ENCODE measurements around the gene ARHGEF7.

ARHGEF7 gene

DNA sequence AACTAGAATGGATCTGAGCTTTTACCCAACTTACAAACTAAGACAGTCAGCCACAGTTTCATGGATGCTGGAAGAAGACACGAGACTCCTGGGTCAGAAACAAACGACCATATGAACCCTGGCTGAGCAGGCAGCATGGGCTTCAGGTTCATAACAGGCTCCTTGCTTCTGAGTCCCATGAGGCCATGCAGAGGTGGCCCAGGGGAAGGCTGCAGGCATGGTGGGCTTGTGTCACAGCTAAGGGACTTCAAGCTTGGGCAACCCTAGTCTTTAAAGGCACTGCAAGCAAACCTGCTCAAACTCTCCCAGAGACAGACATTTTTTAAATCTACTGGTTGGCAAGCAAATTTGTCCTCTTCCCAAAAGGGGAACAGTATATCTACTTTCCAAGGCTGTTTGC lies 5.1 kb upstream of the ARHGEF7 start:
- no peak for DNase-seq (ENCODE audit: low read depth)

DNA sequence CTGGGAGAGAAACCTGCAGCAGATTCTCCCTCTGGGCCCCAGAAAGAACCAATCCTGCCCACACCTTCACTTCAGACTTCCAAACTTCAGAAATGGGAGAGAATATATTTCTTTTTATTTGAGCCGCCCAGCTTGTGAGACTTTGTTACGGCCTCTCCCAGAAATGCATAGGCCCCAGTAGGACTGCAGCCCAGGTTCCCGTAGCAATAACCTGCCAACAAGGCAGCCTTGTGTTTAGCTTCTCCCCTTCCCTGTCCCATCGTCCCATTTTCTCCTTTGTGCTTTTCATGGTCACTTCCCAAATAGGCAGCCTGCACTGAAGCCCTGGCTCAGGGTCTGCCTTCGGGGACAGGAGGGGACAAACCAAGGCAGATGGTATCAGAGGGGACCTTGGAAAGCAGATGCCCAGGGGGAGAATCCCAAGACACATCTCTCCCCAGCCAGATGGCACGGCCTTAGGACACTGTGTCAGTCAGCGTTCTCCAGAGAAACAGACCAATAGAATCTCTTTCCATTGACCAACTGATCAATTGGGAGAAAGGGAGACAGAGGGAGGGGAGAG lies 3.7 kb upstream of the ARHGEF7 start:
- DNase-seq (ENCODE audit: low read depth) = no peak

DNA sequence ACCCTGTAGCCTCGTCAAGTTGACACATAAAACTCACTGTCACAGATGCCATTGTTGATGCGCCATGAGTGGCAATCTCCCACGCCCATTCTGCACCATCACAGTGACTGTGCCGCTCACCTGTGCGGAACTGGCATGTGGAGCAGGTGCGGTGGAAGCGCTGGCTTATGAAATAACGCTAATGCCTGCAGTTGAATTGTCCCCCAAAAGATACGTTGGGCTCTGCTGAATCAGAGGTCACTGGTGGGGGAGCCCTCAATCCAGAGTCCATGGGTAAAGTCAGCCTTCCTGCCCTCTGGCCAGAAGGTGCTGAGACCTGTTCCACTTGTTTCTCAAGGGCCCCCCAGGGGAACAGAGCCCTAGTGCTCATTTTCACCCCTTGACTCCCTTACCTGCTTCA lies 2.9 kb upstream of the ARHGEF7 start:
- DNase-seq (ENCODE audit: low read depth) = no peak

DNA sequence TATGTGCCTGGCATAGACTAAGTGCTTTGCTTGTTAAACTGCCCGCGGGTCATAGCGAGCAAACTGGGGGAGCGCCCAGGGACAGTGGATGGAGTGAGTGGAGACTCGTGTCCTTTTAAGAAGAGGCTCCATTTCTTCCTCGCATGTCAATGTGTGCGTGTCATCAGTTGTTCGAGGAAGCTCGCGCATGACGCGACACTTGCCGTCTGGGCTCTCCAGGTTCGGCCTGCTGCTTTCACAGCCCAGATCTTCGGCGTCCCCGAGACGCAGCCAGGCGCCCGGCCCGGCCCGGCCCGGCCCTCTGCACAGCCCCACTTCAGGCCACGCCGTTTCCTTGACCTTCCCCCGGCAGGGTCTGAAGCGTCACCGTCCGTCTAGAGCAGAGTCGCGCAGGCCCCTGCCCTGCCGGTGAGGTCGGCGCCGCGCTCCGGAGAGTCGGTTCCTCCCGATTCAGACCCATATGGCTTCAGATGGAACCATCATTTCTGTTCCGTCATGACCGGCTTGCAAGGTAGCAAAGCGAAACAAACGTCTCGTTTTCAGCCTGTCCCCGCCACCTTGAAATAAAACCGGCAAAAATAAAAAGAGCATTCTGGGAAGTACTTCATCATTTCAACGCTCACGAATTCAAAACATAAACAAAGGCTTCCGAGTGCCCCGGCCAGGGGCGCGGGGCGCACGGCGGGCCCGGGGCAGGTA lies 599 bp upstream of the ARHGEF7 start:
- DNase-seq (ENCODE audit: low read depth) = no peak

DNA sequence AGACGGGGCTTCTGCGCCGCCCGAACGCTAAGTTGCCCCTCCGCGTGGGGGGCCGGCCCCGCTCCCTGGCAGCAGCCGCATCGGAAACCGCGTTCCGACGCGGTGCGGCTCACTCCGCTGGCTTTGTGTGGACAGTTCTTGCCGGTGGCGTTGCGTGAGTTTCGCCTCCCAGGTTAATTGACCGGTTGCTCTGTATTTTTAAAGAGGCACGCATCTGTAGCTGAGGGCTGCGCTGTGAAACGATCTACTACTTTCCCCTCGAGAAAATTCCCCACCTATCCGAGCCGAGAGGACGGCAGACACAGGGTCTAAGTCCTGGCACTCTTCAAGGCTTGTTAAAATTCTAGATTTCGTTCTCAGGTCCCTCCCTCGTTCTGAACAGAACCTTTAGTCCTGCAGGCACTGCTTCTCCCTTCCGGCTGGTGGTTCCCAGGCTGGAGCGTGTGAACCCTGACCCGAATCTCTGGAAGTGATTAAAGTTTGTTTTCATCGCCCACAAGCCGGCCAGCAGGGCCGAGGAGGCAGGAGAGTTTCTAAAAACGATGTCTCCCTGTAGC lies 933 bp downstream of the ARHGEF7 start:
- DNase-seq (ENCODE audit: low read depth) = no peak

DNA sequence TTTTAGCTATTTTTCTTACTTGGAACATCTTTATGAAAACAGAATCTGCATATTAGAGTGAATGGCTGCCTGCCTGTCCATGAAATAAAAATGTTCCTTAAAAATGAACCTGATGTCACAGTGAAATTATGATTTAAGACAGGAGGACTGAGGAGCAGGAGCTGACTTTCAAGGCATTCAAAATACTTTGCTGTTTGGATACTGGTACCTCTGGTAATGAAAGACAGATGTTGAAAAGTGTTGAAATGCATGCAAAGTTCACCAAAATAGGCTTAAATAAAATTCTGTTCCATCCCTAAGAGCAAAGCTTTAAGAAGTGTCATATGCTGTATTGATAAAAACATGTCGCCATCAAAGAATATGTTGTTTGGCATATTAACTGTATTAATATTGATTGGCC lies 1.7 kb downstream of the ARHGEF7 start:
- no peak for DNase-seq (ENCODE audit: low read depth)

DNA sequence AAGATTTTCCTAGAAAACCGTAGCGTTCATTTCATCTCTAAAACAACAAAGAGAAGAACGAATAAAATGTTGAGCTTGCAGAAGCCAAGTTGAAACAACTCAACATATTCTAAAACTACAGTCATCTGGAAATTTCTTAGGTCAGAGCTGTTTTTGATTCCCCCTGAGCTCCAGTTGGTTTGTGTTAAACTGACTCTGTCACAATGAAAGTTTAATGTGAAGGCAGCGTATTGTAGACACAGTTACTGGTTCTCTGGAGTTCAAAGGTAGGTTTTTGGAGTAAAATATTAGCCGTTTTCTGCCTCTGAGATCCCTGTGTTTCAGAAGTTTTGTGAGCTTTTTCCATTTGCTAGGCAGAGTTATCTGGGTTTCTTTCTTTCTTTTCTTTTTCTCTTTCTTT lies 2.2 kb downstream of the ARHGEF7 start:
- no peak for DNase-seq (ENCODE audit: low read depth)

DNA sequence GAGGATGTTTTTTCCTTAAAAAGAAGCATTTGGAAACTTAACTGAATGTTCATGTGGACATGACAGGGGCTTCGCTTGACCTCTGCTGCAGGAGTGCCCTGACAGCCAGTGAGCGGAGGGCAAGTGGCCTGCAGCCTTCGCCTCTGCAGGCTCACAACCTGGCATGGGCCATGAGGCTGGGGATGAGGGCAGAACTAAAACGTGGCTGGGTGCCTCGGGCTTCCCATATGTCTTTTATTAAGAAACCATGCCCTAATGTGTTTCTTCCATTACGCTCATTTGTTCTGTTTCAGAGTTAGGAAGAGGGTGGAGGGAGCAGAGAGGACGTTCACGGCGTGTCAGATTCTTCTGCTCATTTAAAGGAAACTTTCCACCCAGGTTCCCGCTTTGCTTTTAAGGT lies 2.9 kb downstream of the ARHGEF7 start:
- DNase-seq (ENCODE audit: low read depth) = no peak

DNA sequence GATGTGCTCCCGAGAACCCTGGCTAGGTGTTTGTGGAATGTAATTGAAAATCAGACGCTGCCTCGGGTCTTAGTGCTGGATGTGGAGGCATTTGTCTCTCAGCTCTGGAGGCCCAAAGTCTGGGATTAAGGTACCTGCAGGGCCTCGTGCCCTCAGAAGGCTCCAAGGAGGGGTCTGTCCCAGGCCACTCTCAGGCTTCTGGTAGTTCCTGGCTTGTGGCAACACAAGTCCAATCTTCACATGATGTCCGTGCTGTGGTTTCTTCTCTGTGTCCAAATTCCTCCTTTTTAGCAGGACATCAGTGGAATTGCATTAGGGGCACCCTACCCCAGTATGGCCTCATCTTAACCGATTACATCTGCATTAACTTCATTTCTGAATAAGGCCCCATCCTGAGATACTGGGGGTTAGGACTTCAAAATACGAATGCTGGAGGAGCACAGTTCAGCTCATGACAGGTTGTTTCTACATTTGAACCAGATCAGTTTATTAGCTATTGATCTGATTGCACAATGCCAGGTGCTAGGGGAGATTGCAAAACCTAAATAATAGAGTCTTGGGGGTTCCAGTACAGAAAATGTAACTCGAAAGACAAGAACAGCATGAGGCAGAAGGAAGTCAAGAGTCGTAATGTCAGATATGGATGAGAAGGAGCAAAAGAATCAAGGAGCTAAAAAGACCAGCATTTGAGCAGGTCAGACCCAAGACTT lies 3.9 kb downstream of the ARHGEF7 start:
- no peak for DNase-seq (ENCODE audit: low read depth)

DNA sequence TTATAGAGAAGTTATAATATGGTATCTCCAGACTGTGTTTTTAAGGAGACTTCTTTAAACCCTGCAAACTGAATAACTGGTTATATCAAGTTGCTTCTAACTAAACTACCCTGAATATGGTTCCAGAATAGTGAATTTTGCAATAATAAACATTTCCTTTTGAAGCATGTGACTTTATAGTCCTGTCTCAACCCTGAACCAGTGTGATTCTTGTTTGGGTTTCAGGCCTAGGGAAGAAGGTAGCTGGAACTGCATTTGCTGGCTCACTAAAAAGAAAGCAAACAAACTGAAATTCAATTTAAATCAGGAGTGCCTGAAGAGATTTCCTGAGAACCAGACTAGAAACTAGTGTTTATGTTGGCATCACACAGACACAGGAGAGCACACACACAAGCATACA lies 4.9 kb downstream of the ARHGEF7 start:
- no peak for DNase-seq (ENCODE audit: low read depth)

DNA sequence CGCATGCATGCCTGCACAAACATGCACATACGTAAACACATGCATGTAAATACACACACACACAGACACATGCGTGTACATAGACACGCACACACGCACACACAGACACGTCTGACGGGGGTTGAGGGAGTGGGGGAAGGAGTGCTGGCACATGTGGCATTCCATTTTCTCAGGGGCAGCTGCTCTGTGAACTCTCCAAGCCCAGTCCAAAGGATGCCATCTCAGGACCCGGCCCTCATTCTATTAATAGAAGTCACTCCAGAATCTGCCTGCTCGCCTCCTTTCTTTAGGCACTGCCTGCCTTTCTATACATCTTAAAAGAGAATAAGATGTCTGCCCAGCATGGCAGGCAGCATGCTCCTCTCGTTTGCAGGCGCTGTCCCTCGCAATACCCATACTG lies 5.3 kb downstream of the ARHGEF7 start:
- DNase-seq (ENCODE audit: low read depth) = no peak

DNA sequence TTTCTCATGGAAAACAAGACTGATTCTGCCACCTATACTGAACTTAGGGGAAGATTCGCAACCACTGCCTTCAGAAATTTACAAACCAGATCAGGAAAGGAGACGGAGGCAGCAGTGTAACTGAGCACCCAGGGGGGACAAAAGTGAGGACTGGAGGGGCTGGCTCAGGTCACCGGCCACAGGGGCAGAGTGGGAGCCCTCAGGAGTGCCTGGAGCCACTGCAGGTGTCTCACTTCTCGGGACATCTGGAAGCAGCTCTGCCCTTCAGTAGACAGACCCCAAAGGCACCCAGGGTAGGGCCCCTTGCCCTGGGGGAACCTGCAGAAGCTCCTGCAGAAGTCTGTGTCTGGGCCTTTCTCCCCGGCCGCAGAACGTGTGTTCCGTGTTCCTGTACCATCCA lies 5.8 kb downstream of the ARHGEF7 start:
- no peak for DNase-seq (ENCODE audit: low read depth)

DNA sequence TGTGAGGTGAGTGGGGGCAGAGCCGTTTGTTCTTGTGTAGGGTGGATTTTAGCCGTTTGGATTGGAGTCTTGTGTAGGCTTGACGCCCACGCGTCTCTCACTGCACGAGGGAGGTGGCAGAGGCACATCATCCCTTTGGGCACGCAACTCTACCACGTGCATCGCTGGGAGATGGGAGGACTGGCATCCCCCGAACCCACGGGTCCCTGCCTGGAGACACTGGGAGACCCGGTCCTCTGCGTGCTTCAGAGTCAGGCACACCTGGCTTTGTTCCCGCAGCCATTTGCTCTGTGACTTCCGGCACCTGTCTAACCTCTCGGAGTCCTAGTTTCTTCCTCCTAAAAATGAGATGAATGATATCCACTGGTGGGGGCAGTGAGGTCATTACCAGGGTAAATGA lies 6.4 kb downstream of the ARHGEF7 start:
- no peak for DNase-seq (ENCODE audit: low read depth)

DNA sequence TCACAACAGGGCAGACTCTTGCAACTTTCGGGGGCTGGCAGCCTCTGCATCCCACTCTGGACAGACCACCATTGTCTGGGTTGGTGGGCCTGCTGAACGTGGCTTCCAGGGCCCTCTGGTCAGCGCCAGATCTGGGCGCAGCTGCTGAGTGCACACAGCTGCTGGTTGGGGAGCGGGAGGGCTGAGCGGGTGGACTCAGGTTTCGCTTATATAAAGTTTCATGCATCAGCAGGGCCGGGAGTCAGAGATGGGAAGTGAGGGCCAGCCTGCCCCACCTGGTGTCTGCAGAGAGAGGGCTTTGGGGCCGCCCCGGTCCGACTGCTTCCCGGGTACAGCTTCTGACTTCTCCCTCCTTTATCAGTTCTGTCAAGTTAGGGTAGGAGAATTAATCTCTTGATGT lies 6.9 kb downstream of the ARHGEF7 start:
- no peak for DNase-seq (ENCODE audit: low read depth)

DNA sequence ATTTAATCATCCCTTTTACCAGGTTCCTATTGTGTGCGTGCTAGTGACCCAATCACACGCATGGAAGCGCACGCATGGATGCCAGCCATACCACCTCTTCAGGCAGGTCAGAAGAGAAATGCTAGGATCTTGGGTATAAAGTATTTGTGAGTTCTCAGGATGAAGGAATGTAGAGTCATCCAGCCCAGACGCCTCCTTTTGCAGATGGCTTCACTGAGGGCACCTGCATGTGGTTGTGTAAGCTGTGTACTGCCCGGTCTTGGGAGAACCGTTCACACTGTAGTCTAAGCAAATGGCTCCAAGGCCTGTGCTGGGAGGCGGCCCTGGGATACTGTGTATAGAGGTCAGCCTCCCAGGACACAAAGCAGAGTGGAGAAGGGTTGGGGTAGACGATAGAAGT lies 7.5 kb downstream of the ARHGEF7 start:
- no peak for DNase-seq (ENCODE audit: low read depth)

DNA sequence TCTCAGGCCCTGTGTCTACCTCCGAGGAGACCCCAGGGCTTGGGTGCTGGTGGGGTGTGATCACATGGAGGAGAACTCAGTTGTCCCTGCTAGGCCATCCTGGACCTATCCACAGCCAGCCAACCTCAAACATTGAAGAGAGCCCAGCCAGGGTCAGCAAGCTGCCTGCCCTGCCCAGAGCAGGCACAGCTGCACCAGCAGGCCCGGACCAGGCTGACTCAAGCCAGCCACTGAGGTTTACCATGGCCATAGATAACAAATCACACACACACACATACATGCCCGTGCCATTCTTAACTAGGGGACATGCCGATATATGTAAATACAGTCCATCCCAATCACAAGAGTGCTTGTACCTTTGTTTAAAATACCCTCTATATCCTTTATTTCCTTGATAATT lies 8.1 kb downstream of the ARHGEF7 start:
- no peak for DNase-seq (ENCODE audit: low read depth)

DNA sequence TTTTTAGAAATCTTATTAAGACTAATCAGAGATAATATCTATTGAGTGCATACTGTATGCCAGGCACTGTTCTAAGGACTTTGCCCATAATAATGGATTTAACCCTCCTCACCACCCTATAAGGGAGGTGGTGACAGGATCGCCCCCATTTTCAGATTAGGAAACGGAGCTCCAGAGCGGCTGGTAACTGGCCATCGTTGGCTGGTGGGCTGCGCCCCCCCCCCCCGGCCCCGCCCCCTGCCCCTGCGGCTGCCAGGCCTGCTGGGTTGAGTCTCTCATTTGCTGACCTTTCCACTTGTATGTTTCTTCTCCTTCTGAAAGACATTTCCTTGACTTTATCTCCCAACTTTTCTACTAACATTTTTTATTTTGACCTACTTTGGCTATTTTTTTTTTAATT lies 8.5 kb downstream of the ARHGEF7 start:
- DNase-seq (ENCODE audit: low read depth) = no peak

DNA sequence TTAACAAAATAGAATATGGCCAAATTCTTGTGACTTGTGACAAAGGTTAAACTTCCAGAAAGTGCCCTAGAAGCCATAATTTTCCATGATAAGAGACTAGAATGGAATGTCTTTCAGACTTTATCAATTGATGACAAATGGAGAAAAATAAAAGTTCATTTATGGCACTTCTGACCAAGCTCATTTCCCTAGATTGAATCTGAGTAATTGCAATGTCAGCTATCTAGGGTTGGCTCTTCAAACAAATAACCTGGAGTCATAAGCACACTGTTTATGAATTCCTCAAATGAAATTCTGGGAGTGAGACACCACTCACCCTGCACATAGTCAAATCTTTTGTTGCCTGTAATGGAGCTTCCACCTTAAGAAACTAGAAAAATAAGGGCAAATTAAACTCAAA lies 11.4 kb downstream of the ARHGEF7 start:
- no peak for DNase-seq (ENCODE audit: low read depth)

DNA sequence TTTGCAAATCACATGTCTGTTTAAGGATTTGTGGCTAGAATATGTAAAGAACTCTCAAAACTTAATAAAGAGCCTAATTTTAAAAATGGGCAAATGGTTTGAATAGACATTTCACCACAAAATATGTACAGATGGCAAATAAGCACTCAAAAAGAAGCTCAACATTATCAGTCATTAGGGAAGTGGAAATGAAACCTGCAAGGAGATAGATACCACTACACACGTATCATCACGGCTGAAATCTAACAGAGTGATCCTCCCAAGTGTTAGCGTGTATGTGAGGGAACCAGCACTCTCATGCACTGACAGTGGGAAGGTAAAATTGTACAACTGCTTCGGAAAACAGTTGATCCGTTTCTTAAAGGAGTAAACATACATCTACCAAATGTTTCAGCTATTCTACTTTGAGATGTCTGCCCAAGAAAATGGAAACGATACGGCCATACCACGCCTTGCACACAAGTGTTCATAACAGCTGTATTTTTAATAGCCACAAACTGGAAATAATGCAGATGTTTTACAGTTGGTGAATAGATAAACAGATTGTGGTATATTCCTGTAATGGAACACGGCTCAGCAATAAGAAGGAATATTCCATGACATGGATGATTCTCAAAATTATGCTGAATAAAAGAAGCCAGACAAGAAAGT lies 14.5 kb downstream of the ARHGEF7 start:
- DNase-seq (ENCODE audit: low read depth) = no peak

DNA sequence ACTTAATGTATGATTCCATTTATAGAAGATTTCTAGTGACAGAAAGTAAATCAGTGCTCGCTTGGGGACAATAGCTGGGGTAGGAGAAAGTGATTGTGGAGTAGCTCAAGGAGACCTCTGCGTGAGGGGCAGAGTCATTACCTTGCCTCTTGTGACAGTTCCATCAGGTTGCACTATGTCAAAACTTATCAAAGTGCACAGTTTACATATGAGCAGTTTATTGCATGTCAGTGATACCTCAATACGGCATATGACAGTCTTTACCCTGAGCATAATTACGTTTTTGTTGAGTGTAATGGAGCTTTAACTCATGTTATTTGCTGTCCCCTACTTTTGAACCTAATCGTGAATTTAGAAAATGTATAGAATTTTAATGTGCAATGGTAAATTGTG lies 15.0 kb downstream of the ARHGEF7 start:
- DNase-seq (ENCODE audit: low read depth) = no peak

DNA sequence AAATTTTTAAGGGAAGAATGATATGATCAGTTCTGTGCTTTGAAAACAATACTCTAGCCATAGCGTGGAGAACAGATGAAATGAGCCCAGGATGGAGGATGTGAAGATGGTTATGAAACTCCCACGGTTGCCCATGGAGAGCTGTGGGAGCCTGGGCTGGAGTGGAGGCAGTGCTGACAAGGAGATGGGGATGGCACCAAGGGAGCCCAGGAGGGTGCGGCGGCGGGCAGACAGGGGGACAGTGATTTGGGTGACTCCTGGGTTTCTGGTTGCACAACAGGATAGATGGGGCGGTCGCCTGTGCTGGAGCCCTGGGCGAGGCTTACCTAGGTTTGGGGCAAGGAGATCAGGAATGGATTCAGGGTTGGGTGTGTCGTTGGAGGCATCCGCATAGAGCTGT lies 15.9 kb downstream of the ARHGEF7 start:
- DNase-seq (ENCODE audit: low read depth) = no peak

DNA sequence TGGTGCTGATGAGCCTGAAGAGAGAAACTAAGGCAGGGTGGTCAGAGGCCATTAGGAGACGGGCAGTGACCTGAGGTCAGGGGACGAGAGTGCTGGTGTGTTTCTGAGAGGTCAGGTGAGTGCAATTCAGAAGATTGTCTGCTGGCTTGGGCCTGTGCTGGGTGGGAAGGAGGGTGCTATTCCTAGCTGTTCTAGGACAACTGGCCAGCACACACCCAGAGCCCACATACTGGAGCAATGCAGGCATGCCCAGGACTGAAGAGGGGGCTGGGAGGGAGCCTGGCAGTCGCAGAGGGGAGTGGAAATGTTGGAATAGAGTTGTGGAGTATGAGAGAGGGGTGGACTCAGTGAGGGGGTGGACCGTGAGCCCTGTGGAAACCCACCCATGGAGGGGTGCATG lies 16.5 kb downstream of the ARHGEF7 start:
- DNase-seq (ENCODE audit: low read depth) = no peak

DNA sequence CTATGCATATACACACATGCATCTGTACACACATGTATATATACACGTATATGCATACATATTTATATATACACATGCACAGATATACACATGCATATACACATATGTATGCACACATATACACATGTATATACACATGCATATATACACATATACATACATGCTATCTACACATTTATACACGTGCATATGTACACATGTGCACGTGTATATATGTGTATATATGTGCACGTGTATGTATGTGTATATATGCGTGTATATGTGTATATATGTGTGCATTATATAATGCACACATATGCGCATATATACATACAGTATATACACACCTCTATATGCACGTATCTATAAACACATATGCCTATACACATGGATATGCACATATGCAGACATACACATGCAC lies 17.8 kb downstream of the ARHGEF7 start:
- no peak for DNase-seq (ENCODE audit: low read depth)

All from T-helper 22 cell (primary cell).